Measurements from ENCODE around the gene MT1F.

The MT1F gene

DNA sequence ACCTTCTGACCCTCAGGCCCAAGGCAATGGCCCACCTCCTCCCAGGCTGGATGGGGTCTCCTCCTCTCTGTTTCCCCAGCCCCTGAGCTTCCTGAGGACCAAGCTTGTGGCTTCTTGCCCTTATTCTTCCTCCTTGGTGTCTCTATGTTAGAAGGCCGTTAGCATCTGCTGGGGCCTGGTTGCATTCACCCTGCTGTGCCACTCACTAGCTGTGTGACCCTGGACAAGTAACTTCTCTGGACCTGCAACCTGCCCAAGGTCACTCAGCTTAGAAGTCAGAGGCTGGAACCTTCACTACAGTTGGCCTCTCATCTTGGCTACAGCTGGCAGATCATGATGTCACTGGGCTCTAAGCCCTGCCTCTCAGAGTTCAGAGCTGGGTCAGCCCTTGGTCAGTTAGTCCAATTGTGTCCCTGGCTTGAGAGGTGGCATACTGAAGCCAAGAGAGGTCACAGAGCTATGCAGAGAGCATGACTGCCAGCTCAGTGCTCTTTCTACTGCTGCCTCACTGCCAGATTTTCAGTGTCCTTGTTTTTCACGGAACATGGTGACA, 46.4 kb upstream of the MT1F start:
- Histone ChIP-seq H4K20me1 (ENCODE audit: insufficient read depth, low read length) (no peaks in the 10 kb centered on the region), H3K4me1 (ENCODE audit: insufficient read depth, low read length, severe bottlenecking) (peaks cover 28% of the 10 kb centered on the region), H3K27ac (ENCODE audit: low read depth, low read length, poor library complexity, severe bottlenecking) (no peak overlapping the region), H3K36me3 (ENCODE audit: insufficient read depth, low read length) (no peaks in the 10 kb centered on the region), H3K9me3 (ENCODE audit: low read length) (no peaks in the 10 kb centered on the region), H2AFZ (ENCODE audit: low read length) (no peak overlapping the region), H3K9ac (ENCODE audit: low read length) (no peak overlapping the region), H3F3A (ENCODE audit: insufficient read depth, low read length) (no peaks in the 10 kb centered on the region), H3K79me2 (ENCODE audit: insufficient read depth, low read length) (no peaks in the 10 kb centered on the region), H3K9me2 (ENCODE audit: low read depth, low read length) (no peaks in the 10 kb centered on the region), H3K4me2 (ENCODE audit: low read length) (no peak overlapping the region), H3K27me3 (ENCODE audit: insufficient read depth, low read length) (no peaks in the 10 kb centered on the region), H3K4me3 (ENCODE audit: low read depth, low read length, poor library complexity, severe bottlenecking) (no peak overlapping the region)
- TF ChIP-seq, protein P1, sequence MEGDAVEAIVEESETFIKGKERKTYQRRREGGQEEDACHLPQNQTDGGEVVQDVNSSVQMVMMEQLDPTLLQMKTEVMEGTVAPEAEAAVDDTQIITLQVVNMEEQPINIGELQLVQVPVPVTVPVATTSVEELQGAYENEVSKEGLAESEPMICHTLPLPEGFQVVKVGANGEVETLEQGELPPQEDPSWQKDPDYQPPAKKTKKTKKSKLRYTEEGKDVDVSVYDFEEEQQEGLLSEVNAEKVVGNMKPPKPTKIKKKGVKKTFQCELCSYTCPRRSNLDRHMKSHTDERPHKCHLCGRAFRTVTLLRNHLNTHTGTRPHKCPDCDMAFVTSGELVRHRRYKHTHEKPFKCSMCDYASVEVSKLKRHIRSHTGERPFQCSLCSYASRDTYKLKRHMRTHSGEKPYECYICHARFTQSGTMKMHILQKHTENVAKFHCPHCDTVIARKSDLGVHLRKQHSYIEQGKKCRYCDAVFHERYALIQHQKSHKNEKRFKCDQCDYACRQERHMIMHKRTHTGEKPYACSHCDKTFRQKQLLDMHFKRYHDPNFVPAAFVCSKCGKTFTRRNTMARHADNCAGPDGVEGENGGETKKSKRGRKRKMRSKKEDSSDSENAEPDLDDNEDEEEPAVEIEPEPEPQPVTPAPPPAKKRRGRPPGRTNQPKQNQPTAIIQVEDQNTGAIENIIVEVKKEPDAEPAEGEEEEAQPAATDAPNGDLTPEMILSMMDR (IDR thresholded peaks at IDR 0.05; ENCODE audit: low read length) = no peak
- no peak for TF ChIP-seq EZH2 (IDR thresholded peaks at IDR 0.05; ENCODE audit: borderline replicate concordance, low read length)

DNA sequence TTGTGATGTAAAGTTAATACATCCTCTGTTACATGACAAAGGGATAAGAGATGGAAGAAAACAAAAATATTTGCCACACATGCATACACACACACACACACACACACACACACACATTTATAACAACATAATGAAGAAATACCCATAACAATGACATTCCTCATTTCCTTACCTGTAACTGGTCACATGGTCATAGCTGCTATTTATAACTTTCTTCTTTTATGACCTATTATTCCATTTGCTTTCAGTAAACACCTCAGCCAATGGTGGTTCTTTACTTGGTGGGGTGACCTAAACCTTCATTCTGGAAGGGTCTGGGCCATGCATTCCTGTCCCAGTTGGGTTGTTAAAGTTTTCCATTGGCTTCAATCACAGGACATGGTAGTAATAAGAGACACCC, 44.1 kb upstream of the MT1F start:
- Histone ChIP-seq H3K9me2 (ENCODE audit: low read depth, low read length) (no peaks in the 10 kb centered on the region), H3K4me1 (ENCODE audit: insufficient read depth, low read length, severe bottlenecking) (peaks cover 19% of the 10 kb centered on the region), H3K4me2 (ENCODE audit: low read length) (no peak overlapping the region), H2AFZ (ENCODE audit: low read length) (no peak overlapping the region), H3K4me3 (ENCODE audit: low read depth, low read length, poor library complexity, severe bottlenecking) (no peak overlapping the region), H3K9me3 (ENCODE audit: low read length) (no peaks in the 10 kb centered on the region), H4K20me1 (ENCODE audit: insufficient read depth, low read length) (no peaks in the 10 kb centered on the region), H3K27me3 (ENCODE audit: insufficient read depth, low read length) (no peaks in the 10 kb centered on the region), H3K79me2 (ENCODE audit: insufficient read depth, low read length) (no peaks in the 10 kb centered on the region), H3K27ac (ENCODE audit: low read depth, low read length, poor library complexity, severe bottlenecking) (no peak overlapping the region), H3K9ac (ENCODE audit: low read length) (no peak overlapping the region), H3F3A (ENCODE audit: insufficient read depth, low read length) (no peaks in the 10 kb centered on the region), H3K36me3 (ENCODE audit: insufficient read depth, low read length) (no peaks in the 10 kb centered on the region)
- TF ChIP-seq, protein P1 (IDR thresholded peaks at IDR 0.05; ENCODE audit: low read length) = no peak
- TF ChIP-seq EZH2 (IDR thresholded peaks at IDR 0.05; ENCODE audit: borderline replicate concordance, low read length) = no peak

DNA sequence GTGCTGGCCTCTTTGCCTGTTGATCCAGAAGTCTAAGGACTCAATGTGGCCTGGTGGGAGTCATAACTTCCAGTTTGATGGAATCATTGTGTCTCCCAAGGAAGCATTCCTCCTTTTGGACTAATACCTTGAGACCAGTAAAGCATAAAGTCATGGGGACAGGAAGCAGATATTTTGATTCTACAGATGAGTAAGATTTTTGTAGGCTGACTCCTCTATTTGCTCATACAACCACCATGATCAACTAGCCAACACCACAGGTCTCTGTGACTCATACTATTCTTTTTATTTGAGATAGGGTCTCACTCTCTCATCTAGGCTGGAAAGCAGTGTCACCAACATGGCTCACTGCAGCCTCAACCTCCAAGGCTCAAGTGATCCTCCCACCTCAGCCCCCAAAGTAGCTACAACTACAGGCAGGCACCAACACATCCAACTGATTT, 43.2 kb upstream of the MT1F start:
- no peak overlapping the region for H3K4me3 ChIP-seq (ENCODE audit: low read depth, low read length, poor library complexity, severe bottlenecking)
- H3K4me2 ChIP-seq (ENCODE audit: low read length) = no peak overlapping the region
- H3K9me3 ChIP-seq (ENCODE audit: low read length) = no peaks in the 10 kb centered on the region
- no peak overlapping the region for H3K27ac ChIP-seq (ENCODE audit: low read depth, low read length, poor library complexity, severe bottlenecking)
- H3K9me2 ChIP-seq (ENCODE audit: low read depth, low read length) = no peaks in the 10 kb centered on the region
- H4K20me1 ChIP-seq (ENCODE audit: insufficient read depth, low read length) = no peaks in the 10 kb centered on the region
- H3K4me1 ChIP-seq (ENCODE audit: insufficient read depth, low read length, severe bottlenecking) = peaks cover 11% of the 10 kb centered on the region
- H3K9ac ChIP-seq (ENCODE audit: low read length) = no peak overlapping the region
- TF ChIP-seq EZH2 (IDR thresholded peaks at IDR 0.05; ENCODE audit: borderline replicate concordance, low read length) = no peak
- TF ChIP-seq, protein P1 (IDR thresholded peaks at IDR 0.05; ENCODE audit: low read length) = no peak
- H3K27me3 ChIP-seq (ENCODE audit: insufficient read depth, low read length) = no peaks in the 10 kb centered on the region
- H3F3A ChIP-seq (ENCODE audit: insufficient read depth, low read length) = no peaks in the 10 kb centered on the region
- no peaks in the 10 kb centered on the region for H3K36me3 ChIP-seq (ENCODE audit: insufficient read depth, low read length)
- no peak overlapping the region for H2AFZ ChIP-seq (ENCODE audit: low read length)
- no peaks in the 10 kb centered on the region for H3K79me2 ChIP-seq (ENCODE audit: insufficient read depth, low read length)
